ENCODE results near the gene FRS2. TPM values are rescaled to one million over a fixed set of nuclear protein-coding genes. Genes with fewer than 3 reads are reported as not detected.

Gene FRS2
- total and polyA plus RNA-seq, 2 donors (not counting 1 experiment from before 2014, with no cell fraction given) = 11.3 to 33.7 TPM

DNA sequence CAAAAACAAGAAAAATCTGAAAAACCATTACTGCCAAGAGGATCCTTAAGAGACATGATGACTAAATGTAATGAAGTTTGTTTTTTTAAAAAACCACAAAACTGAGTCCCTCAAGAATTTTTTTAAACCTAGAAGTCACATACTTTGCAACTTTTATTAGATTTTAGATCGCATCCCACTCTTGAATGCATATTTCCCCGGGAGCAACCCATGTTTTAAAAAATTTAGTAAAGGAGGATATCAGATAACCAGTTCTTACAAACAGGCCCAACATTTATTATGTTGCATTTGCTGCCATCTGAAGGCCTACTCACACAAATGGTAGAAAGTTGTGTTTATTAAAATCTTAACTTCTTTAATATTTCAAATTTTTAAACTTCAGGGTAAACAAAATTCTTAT is 70.8 kb downstream of the FRS2 start:
- Histone ChIP-seq H3K4me2 (replicated peaks; ENCODE audit: low read depth, low read length, poor library complexity, severe bottlenecking) (no peak overlapping the region), H3K4me3 (ENCODE audit: control extremely low read depth in 1 of 5, extremely low read depth in 1 of 5, insufficient read depth in 1 of 5, low read depth in 2 of 5, low read length in 4 of 5) (no peak overlapping the region), H3K9ac (ENCODE audit: low read length) (no peak overlapping the region), H3K27ac (ENCODE audit: low read length in 2 of 2) (no peak overlapping the region), H3K79me2 (ENCODE audit: control insufficient read depth, insufficient read depth, low read length) (peaks cover 7% of the 10 kb centered on the region), H3K27me3 (replicated peaks in 1 of 4; ENCODE audit: control extremely low read depth in 1 of 4, control insufficient read depth in 3 of 4, insufficient read depth in 4 of 4, low read length in 3 of 4) (no peaks in the 10 kb centered on the region), H3K4me1 (ENCODE audit: control insufficient read depth in 2 of 2, insufficient read depth in 2 of 2, low read length in 2 of 2) (no peaks in the 10 kb centered on the region), H4K20me1 (ENCODE audit: control insufficient read depth, insufficient read depth, low read length, poor library complexity, severe bottlenecking) (no peaks in the 10 kb centered on the region), H3K36me3 (replicated peaks in 1 of 2; ENCODE audit: control extremely low read depth in 1 of 2, control insufficient read depth in 1 of 2, extremely low read depth in 1 of 2, insufficient read depth in 2 of 2, low read length in 1 of 2) (peaks cover 0 to 5% of the 10 kb centered on the region in 2 experiments), H3K9me3 (ENCODE audit: control extremely low read depth in 1 of 3, control insufficient read depth in 2 of 3, insufficient read depth in 1 of 3, low read length in 2 of 3) (peaks cover 0 to 7% (median 0%) of the 10 kb centered on the region in 3 donors), H2AFZ (ENCODE audit: insufficient read depth, low read depth, low read length, poor library complexity, severe bottlenecking) (no peak overlapping the region)
- no peak for DNase-seq
- no peak overlapping the region for H3K4me3 Mint-ChIP-seq
- H3K27ac Mint-ChIP-seq = no peak overlapping the region
- CTCF ChIA-PET = no interaction called here
- H3K4me1 Mint-ChIP-seq = no peaks in the 10 kb centered on the region
- H3K27me3 Mint-ChIP-seq = no peaks in the 10 kb centered on the region
- no CpG with 5 or more reads among the region's 2 CpGs for WGBS (ENCODE audit: insufficient coverage)
- POLR2A ChIA-PET = no interaction called here
- H3K9me3 Mint-ChIP-seq (ENCODE audit: insufficient read depth) = peaks cover 5% of the 10 kb centered on the region
- intact Hi-C loops (cut with micrococcal nuclease) = no loop called here
- no peak for TF ChIP-seq EZH2 (IDR thresholded peaks at IDR 0.05; ENCODE audit: borderline replicate concordance, insufficient read depth, low read depth, low read length, poor library complexity, severe bottlenecking)
- TF ChIP-seq, protein P1, sequence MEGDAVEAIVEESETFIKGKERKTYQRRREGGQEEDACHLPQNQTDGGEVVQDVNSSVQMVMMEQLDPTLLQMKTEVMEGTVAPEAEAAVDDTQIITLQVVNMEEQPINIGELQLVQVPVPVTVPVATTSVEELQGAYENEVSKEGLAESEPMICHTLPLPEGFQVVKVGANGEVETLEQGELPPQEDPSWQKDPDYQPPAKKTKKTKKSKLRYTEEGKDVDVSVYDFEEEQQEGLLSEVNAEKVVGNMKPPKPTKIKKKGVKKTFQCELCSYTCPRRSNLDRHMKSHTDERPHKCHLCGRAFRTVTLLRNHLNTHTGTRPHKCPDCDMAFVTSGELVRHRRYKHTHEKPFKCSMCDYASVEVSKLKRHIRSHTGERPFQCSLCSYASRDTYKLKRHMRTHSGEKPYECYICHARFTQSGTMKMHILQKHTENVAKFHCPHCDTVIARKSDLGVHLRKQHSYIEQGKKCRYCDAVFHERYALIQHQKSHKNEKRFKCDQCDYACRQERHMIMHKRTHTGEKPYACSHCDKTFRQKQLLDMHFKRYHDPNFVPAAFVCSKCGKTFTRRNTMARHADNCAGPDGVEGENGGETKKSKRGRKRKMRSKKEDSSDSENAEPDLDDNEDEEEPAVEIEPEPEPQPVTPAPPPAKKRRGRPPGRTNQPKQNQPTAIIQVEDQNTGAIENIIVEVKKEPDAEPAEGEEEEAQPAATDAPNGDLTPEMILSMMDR (IDR thresholded peaks at IDR 0.05) = no peak
- ATAC-seq (ENCODE audit: low read depth) = no peak

DNA sequence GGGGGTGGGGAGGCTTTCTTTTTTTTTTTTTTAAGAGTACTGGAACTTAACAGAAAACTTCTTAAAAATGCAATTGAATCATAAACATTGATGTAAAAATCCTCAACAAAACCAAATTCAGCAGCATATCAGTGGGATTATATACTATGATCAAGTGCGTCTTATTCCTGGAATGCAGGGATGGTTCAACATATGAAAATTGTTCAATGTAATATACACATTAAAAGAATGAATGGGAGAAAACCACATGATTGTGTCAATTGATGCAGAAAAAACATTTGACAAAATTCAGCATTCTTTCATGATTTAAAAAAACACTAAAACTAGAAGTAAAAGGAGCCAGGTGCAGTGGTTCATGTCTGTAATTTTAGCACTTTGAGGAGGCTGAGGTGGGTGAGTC is 73.9 kb downstream of the FRS2 start:
- ATAC-seq (ENCODE audit: low read depth) (no peak), DNase-seq (no peak)
- Histone ChIP-seq H3K4me3 (ENCODE audit: control extremely low read depth in 1 of 5, extremely low read depth in 1 of 5, insufficient read depth in 1 of 5, low read depth in 2 of 5, low read length in 4 of 5) (no peak overlapping the region), H2AFZ (ENCODE audit: insufficient read depth, low read depth, low read length, poor library complexity, severe bottlenecking) (no peak overlapping the region), H3K36me3 (replicated peaks in 1 of 2; ENCODE audit: control extremely low read depth in 1 of 2, control insufficient read depth in 1 of 2, extremely low read depth in 1 of 2, insufficient read depth in 2 of 2, low read length in 1 of 2) (peaks cover 0 to 5% of the 10 kb centered on the region in 2 experiments), H3K79me2 (ENCODE audit: control insufficient read depth, insufficient read depth, low read length) (peaks cover 7% of the 10 kb centered on the region), H3K9me3 (ENCODE audit: control extremely low read depth in 1 of 3, control insufficient read depth in 2 of 3, insufficient read depth in 1 of 3, low read length in 2 of 3) (peaks cover 0 to 7% (median 0%) of the 10 kb centered on the region in 3 donors), H3K27ac (ENCODE audit: low read length in 2 of 2) (no peak overlapping the region), H3K9ac (ENCODE audit: low read length) (no peak overlapping the region), H3K27me3 (replicated peaks in 1 of 4; ENCODE audit: control extremely low read depth in 1 of 4, control insufficient read depth in 3 of 4, insufficient read depth in 4 of 4, low read length in 3 of 4) (no peaks in the 10 kb centered on the region), H4K20me1 (ENCODE audit: control insufficient read depth, insufficient read depth, low read length, poor library complexity, severe bottlenecking) (no peaks in the 10 kb centered on the region), H3K4me1 (ENCODE audit: control insufficient read depth in 2 of 2, insufficient read depth in 2 of 2, low read length in 2 of 2) (no peaks in the 10 kb centered on the region), H3K4me2 (replicated peaks; ENCODE audit: low read depth, low read length, poor library complexity, severe bottlenecking) (no peak overlapping the region)
- H3K4me3 Mint-ChIP-seq = no peak overlapping the region
- CTCF ChIA-PET = interaction anchor here (0.5 kb wide), 1 partner anchor 84 kb away, joined by 4 read pairs; no protein-coding TSS in a partner anchor
- no peaks in the 10 kb centered on the region for H3K27me3 Mint-ChIP-seq
- no CpG with 5 or more reads among the region's 1 CpG for WGBS (ENCODE audit: insufficient coverage)
- no peaks in the 10 kb centered on the region for H3K4me1 Mint-ChIP-seq
- no peak for TF ChIP-seq EZH2 (IDR thresholded peaks at IDR 0.05; ENCODE audit: borderline replicate concordance, insufficient read depth, low read depth, low read length, poor library complexity, severe bottlenecking)
- TF ChIP-seq, protein P1 (IDR thresholded peaks at IDR 0.05) = no peak
- POLR2A ChIA-PET = no interaction called here
- intact Hi-C loops (cut with micrococcal nuclease) = no loop called here
- no peak overlapping the region for H3K27ac Mint-ChIP-seq
- peaks cover 5% of the 10 kb centered on the region for H3K9me3 Mint-ChIP-seq (ENCODE audit: insufficient read depth)
